Stimulated activated CD4-positive, alpha-beta T cell treated with anti-CD3 and anti-CD28 coated beads, Interleukin-2, amount 100 ng/mL, for 4 hours (primary cell): ENCODE measurements around the gene CLEC1A.

Source experiments
- DNase-seq: peaks from one replicate; pipeline ENCODE4 v3.0.0-alpha.2; 2020; ENCODE audit warnings: low read depth

The CLEC1A gene

GRCh38 chr12:10101042-10101579, 2.3 kb upstream of the CLEC1A start:
- no peak for DNase-seq

GRCh38 chr12:10097521-10097920, 1.3 kb downstream of the CLEC1A start:
- DNase-seq, result no peak

- no peak for DNase-seq
These were observed 2.8 kb downstream of the CLEC1A start for GRCh38 chr12:10095971-10096370.

GRCh38 chr12:10094646-10095395, 4.0 kb downstream of the CLEC1A start:
- DNase-seq, result no peak

- DNase-seq, result no peak
These were observed 9.6 kb downstream of the CLEC1A start for GRCh38 chr12:10088955-10089900.

GRCh38 chr12:10088031-10088430, 10.8 kb downstream of the CLEC1A start:
- no peak for DNase-seq

GRCh38 chr12:10086387-10086786, 12.4 kb downstream of the CLEC1A start:
- DNase-seq, result no peak

- DNase-seq, result no peak
These were observed 14.1 kb downstream of the CLEC1A start for GRCh38 chr12:10084733-10085132.

GRCh38 chr12:10082117-10082874, 16.5 kb downstream of the CLEC1A start:
- no peak for DNase-seq

- DNase-seq, result no peak
These were observed 23.3 kb downstream of the CLEC1A start for GRCh38 chr12:10075451-10075850.

- DNase-seq, result no peak
These were observed 25.5 kb downstream of the CLEC1A start for GRCh38 chr12:10073261-10073660.

GRCh38 chr12:10072131-10072530, 26.7 kb downstream of the CLEC1A start:
- DNase-seq, result no peak

GRCh38 chr12:10070380-10070779, 28.4 kb downstream of the CLEC1A start:
- no peak for DNase-seq

GRCh38 chr12:10069976-10070375, 28.8 kb downstream of the CLEC1A start:
- no peak for DNase-seq

- DNase-seq, result no peak
These were observed 29.7 kb downstream of the CLEC1A start for GRCh38 chr12:10069099-10069498.

GRCh38 chr12:10068644-10069043, 30.1 kb downstream of the CLEC1A start:
- no peak for DNase-seq

- no peak for DNase-seq
These were observed 30.8 kb downstream of the CLEC1A start for GRCh38 chr12:10067942-10068341.

- no peak for DNase-seq
These were observed 31.5 kb downstream of the CLEC1A start for GRCh38 chr12:10067264-10067663.

GRCh38 chr12:10065241-10065640, 33.5 kb downstream of the CLEC1A start:
- no peak for DNase-seq

GRCh38 chr12:10058387-10058786, 40.4 kb downstream of the CLEC1A start:
- DNase-seq, result no peak

- no peak for DNase-seq
These were observed 46.4 kb downstream of the CLEC1A start for GRCh38 chr12:10052193-10052913.
